Immature natural killer cell (primary cell): Measurements from ENCODE around the gene TPM1. TPM values are rescaled to one million over a fixed set of nuclear protein-coding genes. Genes with fewer than 3 reads are reported as not detected.

ENCODE experiments used
- DNase-seq, 3 donors: peaks; one replicate each; pipeline ENCODE4 v3.0.0; 2022; ENCODE audit warnings: mixed read lengths in 1 of 3
- H3K27ac Mint-ChIP-seq, 6 donors: one replicate each; pipeline ENCODE4 v1.8.0; 2020; ENCODE audit warnings: mixed read lengths in 6 of 6, mild to moderate bottlenecking in 5 of 6, inconsistent platforms in 4 of 6, moderate library complexity in 3 of 6
- H3K27me3 Mint-ChIP-seq, 3 donors: one replicate each; pipeline ENCODE4 v1.8.0; 2020 to 2021; ENCODE audit warnings: low read depth in 3 of 3, mild to moderate bottlenecking in 3 of 3, mixed read lengths in 3 of 3, moderate library complexity in 3 of 3, inconsistent platforms in 1 of 3
- H3K36me3 Mint-ChIP-seq, 3 donors: one replicate each; pipeline ENCODE4 v1.8.0; 2020; ENCODE audit warnings: mixed read lengths in 3 of 3, inconsistent platforms in 2 of 3, mild to moderate bottlenecking in 2 of 3
- H3K4me1 Mint-ChIP-seq, 2 donors: one replicate each; pipeline ENCODE4 v1.8.0; 2020; ENCODE audit warnings: inconsistent platforms in 2 of 2, mild to moderate bottlenecking in 2 of 2, mixed read lengths in 2 of 2, moderate library complexity in 1 of 2
- H3K4me3 Mint-ChIP-seq, 5 donors: one replicate each; pipeline ENCODE4 v1.8.0; 2020; ENCODE audit warnings: mild to moderate bottlenecking in 5 of 5, mixed read lengths in 5 of 5, inconsistent platforms in 3 of 5, moderate library complexity in 3 of 5
- H3K9me3 Mint-ChIP-seq, 6 donors: one replicate each; pipeline ENCODE4 v1.8.0; 2020; ENCODE audit warnings: mild to moderate bottlenecking in 6 of 6, mixed read lengths in 6 of 6, inconsistent platforms in 4 of 6, moderate library complexity in 3 of 6
- polyA plus RNA-seq, 3 donors: library from polyadenylated mRNA; unstranded; fragments of 300-500 nt; fragmentation: Illumina TruSeq; gene quantifications; one replicate each; pipeline ENCODE4 v1.2.3, GENCODE V29; 2021

TPM1 gene
- polyA plus RNA-seq, 3 donors from 2014 or later, result 9.1 to 11.9 (median 9.2) TPM

- peaks cover 11 to 28% (median 24%) of the 10 kb centered on the region in 3 donors for H3K27me3 Mint-ChIP-seq
- peak overlapping the region; percentile 88 to 96 (median 93) for H3K4me3 Mint-ChIP-seq
- no peaks in the 10 kb centered on the region for H3K36me3 Mint-ChIP-seq
- no peaks in the 10 kb centered on the region for H3K9me3 Mint-ChIP-seq
- H3K4me1 Mint-ChIP-seq, result peaks cover 21 to 46% of the 10 kb centered on the region in 2 donors
- peak; percentile 28 to 34 (median 34) for DNase-seq
- peak overlapping the region; percentile 58 to 85 (median 76) for H3K27ac Mint-ChIP-seq
Measured at GRCh38 chr15:63048776-63049665, 6.5 kb downstream of the TPM1 start.

DNA sequence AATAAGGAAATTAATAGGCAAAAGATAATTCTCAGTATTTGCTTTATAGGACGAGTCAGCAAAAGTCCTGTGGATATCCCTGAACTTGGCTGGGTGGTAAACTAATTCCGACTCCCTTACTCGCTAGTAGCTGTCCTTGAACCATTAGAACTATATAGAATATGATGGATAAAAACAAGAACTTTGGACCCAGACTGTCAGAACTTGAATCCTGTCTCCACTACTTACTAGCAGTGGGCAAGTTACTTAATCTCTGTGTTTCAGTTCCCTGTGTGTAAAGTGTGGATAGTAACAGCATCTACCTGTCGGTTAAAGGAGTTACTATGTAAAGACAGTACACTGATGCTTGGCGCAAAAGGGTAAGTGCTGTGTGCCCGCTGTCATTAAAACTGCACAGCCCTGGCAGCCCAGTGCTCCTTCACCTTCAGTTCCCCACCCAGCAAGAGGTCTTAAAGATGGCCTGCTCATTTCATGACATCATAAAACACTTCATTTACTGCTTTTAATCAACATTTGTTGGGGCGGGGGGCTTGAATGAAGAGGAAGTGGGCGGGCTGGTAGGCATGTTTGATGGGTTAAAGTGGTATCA lies 7.3 kb downstream of the TPM1 start:
- peak overlapping the region in 3 of 6 donors; percentile 58 to 85 (median 68) for H3K27ac Mint-ChIP-seq
- no peak for DNase-seq
- peaks cover 20 to 46% of the 10 kb centered on the region in 2 donors for H3K4me1 Mint-ChIP-seq
- no peaks in the 10 kb centered on the region for H3K9me3 Mint-ChIP-seq
- H3K36me3 Mint-ChIP-seq, result no peaks in the 10 kb centered on the region
- peak overlapping the region; percentile 51 to 96 (median 91) for H3K4me3 Mint-ChIP-seq
- H3K27me3 Mint-ChIP-seq, result peaks cover 6 to 24% (median 18%) of the 10 kb centered on the region in 3 donors

- H3K27ac Mint-ChIP-seq, result peak overlapping the region in 3 of 6 donors; percentile 8 to 58 (median 41)
- peak overlapping the region in 3 of 5 donors; percentile 54 to 91 (median 88) for H3K4me3 Mint-ChIP-seq
- no peaks in the 10 kb centered on the region for H3K9me3 Mint-ChIP-seq
- H3K36me3 Mint-ChIP-seq, result no peaks in the 10 kb centered on the region
- DNase-seq, result no peak
- H3K27me3 Mint-ChIP-seq, result peaks cover 6 to 20% (median 18%) of the 10 kb centered on the region in 3 donors
- peaks cover 20 to 46% of the 10 kb centered on the region in 2 donors for H3K4me1 Mint-ChIP-seq
Measured at GRCh38 chr15:63050731-63051155, 8.2 kb downstream of the TPM1 start.

GRCh38 chr15:63051156-63052066 lies 8.9 kb downstream of the TPM1 start:
- H3K4me1 Mint-ChIP-seq, result peaks cover 20 to 46% of the 10 kb centered on the region in 2 donors
- H3K36me3 Mint-ChIP-seq, result no peaks in the 10 kb centered on the region
- H3K4me3 Mint-ChIP-seq, result peak overlapping the region in 1 of 5 donors; percentile 2
- no peak for DNase-seq
- peaks cover 6 to 18% (median 15%) of the 10 kb centered on the region in 3 donors for H3K27me3 Mint-ChIP-seq
- no peak overlapping the region for H3K27ac Mint-ChIP-seq
- H3K9me3 Mint-ChIP-seq, result no peaks in the 10 kb centered on the region

- Mint-ChIP-seq H3K27ac (peak overlapping the region in 1 of 6 donors; percentile 27), H3K4me3 (no peak overlapping the region), H3K36me3 (peaks cover 0 to 1% (median 1%) of the 10 kb centered on the region in 3 donors), H3K27me3 (peaks cover 4 to 15% (median 9%) of the 10 kb centered on the region in 3 donors), H3K9me3 (no peaks in the 10 kb centered on the region), H3K4me1 (peaks cover 23 to 40% of the 10 kb centered on the region in 2 donors)
- DNase-seq, result no peak
Measured at GRCh38 chr15:63052077-63052841, 9.7 kb downstream of the TPM1 start.

DNA sequence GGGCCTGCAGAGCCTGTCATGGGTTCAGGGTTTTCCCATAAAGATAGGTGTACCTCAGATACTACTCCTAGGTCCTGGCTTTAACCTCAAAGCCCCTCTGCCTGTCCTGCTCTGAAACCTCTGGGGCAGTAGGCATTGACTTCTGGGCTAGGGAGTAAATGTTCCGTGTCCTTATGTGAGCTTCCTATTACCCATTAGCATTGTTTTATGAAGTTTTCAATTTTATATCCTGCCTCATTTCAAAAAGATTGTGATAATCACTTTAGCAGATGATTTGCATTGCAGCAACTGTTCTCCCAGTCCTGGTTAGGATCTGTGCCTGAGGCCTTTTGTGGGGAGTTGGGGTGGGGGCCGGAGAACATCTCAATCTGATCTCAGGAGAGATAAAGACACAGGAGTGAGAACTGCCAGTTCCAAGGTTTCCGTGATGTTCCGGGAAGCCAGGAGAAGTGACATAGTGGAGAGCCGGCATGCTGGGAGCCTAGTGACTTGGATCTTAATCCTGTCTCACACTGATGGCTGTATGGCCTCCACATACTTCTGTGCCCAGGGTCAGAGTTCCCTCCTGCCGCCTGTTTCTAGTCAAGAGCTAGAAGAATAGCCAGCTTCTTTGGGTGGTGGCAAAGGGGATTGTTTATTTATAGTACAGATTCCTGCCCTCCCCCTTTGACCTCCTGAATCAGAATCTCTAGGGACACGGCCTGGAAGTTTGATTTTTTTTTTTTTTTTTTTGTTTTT lies 10.6 kb downstream of the TPM1 start:
- peaks cover 6 to 10% (median 7%) of the 10 kb centered on the region in 3 donors for H3K36me3 Mint-ChIP-seq
- H3K27ac Mint-ChIP-seq, result no peak overlapping the region
- no peak overlapping the region for H3K4me3 Mint-ChIP-seq

GRCh38 chr15:63054281-63054683 lies 11.7 kb downstream of the TPM1 start:
- H3K27me3 Mint-ChIP-seq, result peaks cover 0 to 2% (median 1%) of the 10 kb centered on the region in 3 donors
- H3K36me3 Mint-ChIP-seq, result peaks cover 8 to 16% (median 15%) of the 10 kb centered on the region in 3 donors
- no peak overlapping the region for H3K4me3 Mint-ChIP-seq
- peaks cover 12 to 26% of the 10 kb centered on the region in 2 donors for H3K4me1 Mint-ChIP-seq
- H3K9me3 Mint-ChIP-seq, result no peaks in the 10 kb centered on the region
- no peak for DNase-seq
- H3K27ac Mint-ChIP-seq, result peak overlapping the region in 1 of 6 donors; percentile 36

More for the DNA sequence above, 10.6 kb downstream of the TPM1 start:
- no peak for DNase-seq
- H3K9me3 Mint-ChIP-seq, result no peaks in the 10 kb centered on the region
- peaks cover 4 to 8% (median 5%) of the 10 kb centered on the region in 3 donors for H3K27me3 Mint-ChIP-seq
- peaks cover 18 to 32% of the 10 kb centered on the region in 2 donors for H3K4me1 Mint-ChIP-seq

- Mint-ChIP-seq H3K36me3 (peaks cover 11 to 19% (median 18%) of the 10 kb centered on the region in 3 donors), H3K27me3 (peaks cover 0 to 2% (median 0%) of the 10 kb centered on the region in 3 donors), H3K4me3 (no peak overlapping the region), H3K4me1 (peaks cover 5 to 19% of the 10 kb centered on the region in 2 donors), H3K9me3 (no peaks in the 10 kb centered on the region), H3K27ac (peak overlapping the region in 1 of 6 donors; percentile 36)
- no peak for DNase-seq
Measured at GRCh38 chr15:63054985-63055384, 12.4 kb downstream of the TPM1 start.

DNA sequence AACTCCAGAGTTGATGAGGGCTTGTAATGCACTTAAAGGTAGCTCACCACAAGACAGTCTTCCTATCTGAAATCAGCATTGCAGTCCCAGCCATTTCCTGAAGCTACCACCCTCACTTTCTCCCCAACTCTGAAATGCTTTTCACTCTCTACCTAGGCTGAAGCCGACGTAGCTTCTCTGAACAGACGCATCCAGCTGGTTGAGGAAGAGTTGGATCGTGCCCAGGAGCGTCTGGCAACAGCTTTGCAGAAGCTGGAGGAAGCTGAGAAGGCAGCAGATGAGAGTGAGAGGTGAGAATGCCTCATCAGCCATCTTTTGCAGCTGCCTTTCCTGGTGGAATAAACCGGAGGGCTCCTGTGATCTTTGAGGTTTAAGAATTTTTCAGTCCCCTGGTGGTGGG lies 14.3 kb downstream of the TPM1 start:
- peaks cover 0 to 2% (median 0%) of the 10 kb centered on the region in 3 donors for H3K27me3 Mint-ChIP-seq
- DNase-seq, result no peak
- peak overlapping the region in 1 of 5 donors; percentile 58 for H3K4me3 Mint-ChIP-seq
- H3K27ac Mint-ChIP-seq, result peak overlapping the region in 2 of 6 donors; percentile 41 to 64
- H3K36me3 Mint-ChIP-seq, result peaks cover 29 to 34% (median 30%) of the 10 kb centered on the region in 3 donors
- no peaks in the 10 kb centered on the region for H3K9me3 Mint-ChIP-seq
- H3K4me1 Mint-ChIP-seq, result peaks cover under 1 to 3% of the 10 kb centered on the region in 2 donors

DNA sequence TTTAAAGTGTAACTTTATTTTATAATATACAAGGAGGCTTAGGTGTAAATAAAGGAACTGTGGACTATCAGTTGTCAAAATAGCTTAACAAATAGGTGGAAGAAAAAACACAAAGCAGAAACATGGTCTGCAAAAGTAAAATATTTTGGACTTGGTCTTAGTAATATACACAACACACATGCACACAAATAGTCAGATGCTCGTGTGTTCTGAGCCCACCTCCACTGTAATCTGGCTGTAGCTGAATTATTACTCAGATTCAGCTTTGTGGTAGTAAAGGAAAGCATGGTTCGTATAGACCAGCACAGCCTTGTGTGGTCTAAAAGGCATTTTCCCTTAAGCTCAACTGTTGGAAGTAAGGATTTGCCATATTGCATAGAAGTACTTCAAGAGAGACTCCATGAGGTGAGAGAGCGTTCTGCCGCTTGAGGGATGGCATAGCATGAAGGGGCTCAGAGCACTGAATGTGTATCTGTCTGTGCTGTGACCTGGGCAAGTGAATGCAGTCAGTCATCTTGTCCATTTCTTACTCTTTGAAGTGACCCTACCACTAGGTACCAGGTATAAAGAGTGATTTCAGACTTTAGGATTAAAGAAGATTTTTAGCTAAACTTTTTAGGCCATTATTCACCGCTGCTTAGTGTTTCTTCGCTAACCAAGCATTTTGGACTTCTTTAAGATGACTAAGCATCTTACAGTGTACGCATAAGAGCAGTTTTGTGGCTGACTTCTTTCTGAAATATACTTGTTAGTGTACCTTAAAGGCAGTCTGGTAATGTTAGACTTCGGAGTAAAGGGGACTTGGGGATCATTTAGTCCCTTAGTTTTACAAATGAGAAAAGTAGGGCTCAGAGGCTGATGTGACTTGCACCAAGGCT lies 15.2 kb downstream of the TPM1 start:
- no peak for DNase-seq
- Mint-ChIP-seq H3K4me1 (peaks cover 0 to 3% of the 10 kb centered on the region in 2 donors), H3K9me3 (no peaks in the 10 kb centered on the region), H3K4me3 (no peak overlapping the region), H3K27me3 (peaks cover 0 to 2% (median 0%) of the 10 kb centered on the region in 3 donors), H3K36me3 (peaks cover 35 to 43% (median 39%) of the 10 kb centered on the region in 3 donors), H3K27ac (no peak overlapping the region)

GRCh38 chr15:63059075-63059474 lies 16.5 kb downstream of the TPM1 start:
- H3K36me3 Mint-ChIP-seq, result peaks cover 45 to 48% (median 47%) of the 10 kb centered on the region in 3 donors

More at GRCh38 chr15:63059075-63059474, 16.5 kb downstream of the TPM1 start:
- Mint-ChIP-seq H3K9me3 (no peaks in the 10 kb centered on the region), H3K4me3 (no peak overlapping the region), H3K4me1 (peaks cover 0 to 3% of the 10 kb centered on the region in 2 donors), H3K27me3 (peaks cover 0 to 2% (median 1%) of the 10 kb centered on the region in 3 donors), H3K27ac (no peak overlapping the region)
- no peak for DNase-seq
